Measurements from ENCODE around the gene MRPS7. TPM values are rescaled to one million over a fixed set of nuclear protein-coding genes. Genes with fewer than 3 reads are reported as not detected.

MRPS7 gene
- total and polyA plus RNA-seq, 9 of the 15 experiments (the other 6 are each of a cell fraction or from before 2014, with no cell fraction given), result 107 to 244 (median 132) TPM

DNA sequence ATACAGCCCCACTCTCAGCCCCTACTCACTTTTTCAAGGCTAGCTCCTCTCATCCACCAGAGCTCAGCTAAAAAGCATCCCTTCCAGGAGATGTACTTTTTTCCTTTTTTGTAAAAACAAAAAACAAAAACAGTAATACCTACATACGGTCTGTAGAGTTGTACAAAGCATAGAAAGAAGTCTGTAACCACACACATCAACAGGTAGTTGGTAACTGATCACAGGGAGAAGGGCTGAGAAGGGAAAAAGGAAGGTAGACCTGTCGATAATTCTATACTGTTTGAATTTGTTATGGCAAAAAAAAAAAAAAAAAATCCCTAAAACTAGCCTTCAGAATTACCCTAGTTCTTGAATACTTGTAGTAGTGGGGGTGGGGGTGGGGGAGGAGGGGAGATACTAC lies 26.7 kb downstream of the MRPS7 start (continued):
- TF ChIP-seq, protein P1, sequence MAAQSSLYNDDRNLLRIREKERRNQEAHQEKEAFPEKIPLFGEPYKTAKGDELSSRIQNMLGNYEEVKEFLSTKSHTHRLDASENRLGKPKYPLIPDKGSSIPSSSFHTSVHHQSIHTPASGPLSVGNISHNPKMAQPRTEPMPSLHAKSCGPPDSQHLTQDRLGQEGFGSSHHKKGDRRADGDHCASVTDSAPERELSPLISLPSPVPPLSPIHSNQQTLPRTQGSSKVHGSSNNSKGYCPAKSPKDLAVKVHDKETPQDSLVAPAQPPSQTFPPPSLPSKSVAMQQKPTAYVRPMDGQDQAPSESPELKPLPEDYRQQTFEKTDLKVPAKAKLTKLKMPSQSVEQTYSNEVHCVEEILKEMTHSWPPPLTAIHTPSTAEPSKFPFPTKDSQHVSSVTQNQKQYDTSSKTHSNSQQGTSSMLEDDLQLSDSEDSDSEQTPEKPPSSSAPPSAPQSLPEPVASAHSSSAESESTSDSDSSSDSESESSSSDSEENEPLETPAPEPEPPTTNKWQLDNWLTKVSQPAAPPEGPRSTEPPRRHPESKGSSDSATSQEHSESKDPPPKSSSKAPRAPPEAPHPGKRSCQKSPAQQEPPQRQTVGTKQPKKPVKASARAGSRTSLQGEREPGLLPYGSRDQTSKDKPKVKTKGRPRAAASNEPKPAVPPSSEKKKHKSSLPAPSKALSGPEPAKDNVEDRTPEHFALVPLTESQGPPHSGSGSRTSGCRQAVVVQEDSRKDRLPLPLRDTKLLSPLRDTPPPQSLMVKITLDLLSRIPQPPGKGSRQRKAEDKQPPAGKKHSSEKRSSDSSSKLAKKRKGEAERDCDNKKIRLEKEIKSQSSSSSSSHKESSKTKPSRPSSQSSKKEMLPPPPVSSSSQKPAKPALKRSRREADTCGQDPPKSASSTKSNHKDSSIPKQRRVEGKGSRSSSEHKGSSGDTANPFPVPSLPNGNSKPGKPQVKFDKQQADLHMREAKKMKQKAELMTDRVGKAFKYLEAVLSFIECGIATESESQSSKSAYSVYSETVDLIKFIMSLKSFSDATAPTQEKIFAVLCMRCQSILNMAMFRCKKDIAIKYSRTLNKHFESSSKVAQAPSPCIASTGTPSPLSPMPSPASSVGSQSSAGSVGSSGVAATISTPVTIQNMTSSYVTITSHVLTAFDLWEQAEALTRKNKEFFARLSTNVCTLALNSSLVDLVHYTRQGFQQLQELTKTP (IDR thresholded peaks at IDR 0.05; ENCODE audit: low read depth in 1 of 2, partially characterized antibody in 2 of 2), result no peak
- TF ChIP-seq NONO (IDR thresholded peaks at IDR 0.05; ENCODE audit: low read depth in 2 of 2, low read length in 1 of 2), result no peak
- TF ChIP-seq, protein P2, sequence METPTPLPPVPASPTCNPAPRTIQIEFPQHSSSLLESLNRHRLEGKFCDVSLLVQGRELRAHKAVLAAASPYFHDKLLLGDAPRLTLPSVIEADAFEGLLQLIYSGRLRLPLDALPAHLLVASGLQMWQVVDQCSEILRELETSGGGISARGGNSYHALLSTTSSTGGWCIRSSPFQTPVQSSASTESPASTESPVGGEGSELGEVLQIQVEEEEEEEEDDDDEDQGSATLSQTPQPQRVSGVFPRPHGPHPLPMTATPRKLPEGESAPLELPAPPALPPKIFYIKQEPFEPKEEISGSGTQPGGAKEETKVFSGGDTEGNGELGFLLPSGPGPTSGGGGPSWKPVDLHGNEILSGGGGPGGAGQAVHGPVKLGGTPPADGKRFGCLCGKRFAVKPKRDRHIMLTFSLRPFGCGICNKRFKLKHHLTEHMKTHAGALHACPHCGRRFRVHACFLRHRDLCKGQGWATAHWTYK (CRISPR knock-in tag; IDR thresholded peaks at IDR 0.05), result no peak
- TF ChIP-seq CAMTA2 (CRISPR knock-in tag; conservative IDR thresholded peaks at IDR 0.05), result no peak
- TF ChIP-seq, protein P3, sequence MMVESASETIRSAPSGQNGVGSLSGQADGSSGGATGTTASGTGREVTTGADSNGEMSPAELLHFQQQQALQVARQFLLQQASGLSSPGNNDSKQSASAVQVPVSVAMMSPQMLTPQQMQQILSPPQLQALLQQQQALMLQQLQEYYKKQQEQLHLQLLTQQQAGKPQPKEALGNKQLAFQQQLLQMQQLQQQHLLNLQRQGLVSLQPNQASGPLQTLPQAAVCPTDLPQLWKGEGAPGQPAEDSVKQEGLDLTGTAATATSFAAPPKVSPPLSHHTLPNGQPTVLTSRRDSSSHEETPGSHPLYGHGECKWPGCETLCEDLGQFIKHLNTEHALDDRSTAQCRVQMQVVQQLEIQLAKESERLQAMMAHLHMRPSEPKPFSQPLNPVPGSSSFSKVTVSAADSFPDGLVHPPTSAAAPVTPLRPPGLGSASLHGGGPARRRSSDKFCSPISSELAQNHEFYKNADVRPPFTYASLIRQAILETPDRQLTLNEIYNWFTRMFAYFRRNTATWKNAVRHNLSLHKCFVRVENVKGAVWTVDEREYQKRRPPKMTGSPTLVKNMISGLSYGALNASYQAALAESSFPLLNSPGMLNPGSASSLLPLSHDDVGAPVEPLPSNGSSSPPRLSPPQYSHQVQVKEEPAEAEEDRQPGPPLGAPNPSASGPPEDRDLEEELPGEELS (CRISPR knock-in tag; IDR thresholded peaks at IDR 0.05; ENCODE audit: borderline replicate concordance), result no peak

Data from K562 (cell line).